ENCODE data around the gene KCNJ9. TPM values are rescaled to one million over a fixed set of nuclear protein-coding genes. Genes with fewer than 3 reads are reported as not detected.

The KCNJ9 gene
- total and polyA plus RNA-seq, 2 of the 13 experiments (the other 11 are each of a cell fraction or from before 2014, with no cell fraction given): not detected

DNA sequence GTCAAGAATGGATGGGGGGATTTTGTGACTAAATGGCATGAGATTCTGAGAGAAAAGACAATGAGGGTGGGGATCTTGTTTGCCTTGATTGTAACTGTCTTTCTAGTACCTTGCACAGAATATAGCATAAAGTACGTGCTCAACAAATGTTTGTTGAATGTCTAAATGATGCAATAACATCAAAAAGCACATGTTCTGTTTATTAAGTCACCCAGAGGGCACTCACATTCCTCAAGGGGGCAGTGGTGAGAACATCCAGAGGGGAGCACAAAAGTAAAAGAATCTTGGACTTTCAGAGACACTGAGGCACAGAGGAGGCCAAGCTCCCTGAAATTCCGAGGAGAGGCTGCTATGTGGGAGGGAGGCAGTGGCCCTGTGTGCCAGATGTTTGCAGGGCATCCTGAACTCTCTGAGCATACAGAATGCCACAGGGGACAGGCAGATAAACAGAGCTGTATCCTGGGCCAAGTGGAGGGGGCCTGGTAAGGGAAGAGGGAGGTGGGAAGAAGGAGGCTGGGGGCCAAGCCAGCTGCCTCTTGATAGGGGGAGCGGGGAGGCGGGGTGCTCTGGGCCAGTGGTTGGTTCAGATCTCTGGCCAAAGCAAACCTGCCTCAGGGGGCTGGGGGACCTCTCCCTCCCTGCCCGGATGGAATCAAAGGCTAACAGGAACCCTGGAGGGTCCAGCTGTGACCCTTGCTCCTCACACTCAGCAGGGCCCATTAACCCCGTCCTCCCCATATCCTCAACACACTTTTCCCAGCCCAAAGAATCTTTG is 27.7 kb downstream of the KCNJ9 start (continued):
- TF ChIP-seq NCOR1 (IDR thresholded peaks at IDR 0.05; ENCODE audit: borderline replicate concordance, low read length) (peak; percentile 54; the same call in 1 of the 2 replicates), ZNF180 (CRISPR knock-in tag; IDR thresholded peaks at IDR 0.05; ENCODE audit: borderline replicate concordance, low read depth) (no peak), NR2F6 (IDR thresholded peaks at IDR 0.05) (peak; percentile 56; the same call in 1 of the 2 replicates), NR2F6 (CRISPR knock-in tag; IDR thresholded peaks at IDR 0.05) (peak; percentile 42; the same call in 1 of the 2 replicates), SOX6 (IDR thresholded peaks at IDR 0.05) (no peak), SOX6 (CRISPR knock-in tag; IDR thresholded peaks at IDR 0.05) (peak; percentile 8; the same call in 1 of the 2 replicates), PHF21A (CRISPR knock-in tag; IDR thresholded peaks at IDR 0.05) (peak; percentile 31; the same call in 1 of the 2 replicates), ZNF709 (CRISPR knock-in tag; IDR thresholded peaks at IDR 0.05) (no peak), ZNF652 (CRISPR knock-in tag; IDR thresholded peaks at IDR 0.05; ENCODE audit: borderline replicate concordance, low read depth) (peak; percentile 94), HNF4G (IDR thresholded peaks at IDR 0.05; ENCODE audit: borderline replicate concordance, low read depth, low read length) (peak; percentile 93), HNF4G (CRISPR knock-in tag; IDR thresholded peaks at IDR 0.05; ENCODE audit: borderline replicate concordance, low read depth) (peak; percentile 42; the same call in 1 of the 2 replicates), ZNF75D (CRISPR knock-in tag; IDR thresholded peaks at IDR 0.05; ENCODE audit: borderline replicate concordance) (no peak), MYC (CRISPR knock-in tag; IDR thresholded peaks at IDR 0.05; ENCODE audit: borderline replicate concordance) (peak; percentile 34; the same call in 1 of the 2 replicates), GATAD2A (CRISPR knock-in tag; IDR thresholded peaks at IDR 0.05) (peak; percentile 36; the same call in 1 of the 2 replicates), GABPA (IDR thresholded peaks at IDR 0.05; ENCODE audit: low read depth, low read length) (no peak), GABPA (CRISPR knock-in tag; IDR thresholded peaks at IDR 0.05; ENCODE audit: low read depth) (0 out of 2 replicates have a peak, but pooled peaks have one; percentile 4), AHR (CRISPR knock-in tag; IDR thresholded peaks at IDR 0.05) (0 out of 2 replicates have a peak, but pooled peaks have one; percentile 38)
- TF ChIP-seq, protein P1, sequence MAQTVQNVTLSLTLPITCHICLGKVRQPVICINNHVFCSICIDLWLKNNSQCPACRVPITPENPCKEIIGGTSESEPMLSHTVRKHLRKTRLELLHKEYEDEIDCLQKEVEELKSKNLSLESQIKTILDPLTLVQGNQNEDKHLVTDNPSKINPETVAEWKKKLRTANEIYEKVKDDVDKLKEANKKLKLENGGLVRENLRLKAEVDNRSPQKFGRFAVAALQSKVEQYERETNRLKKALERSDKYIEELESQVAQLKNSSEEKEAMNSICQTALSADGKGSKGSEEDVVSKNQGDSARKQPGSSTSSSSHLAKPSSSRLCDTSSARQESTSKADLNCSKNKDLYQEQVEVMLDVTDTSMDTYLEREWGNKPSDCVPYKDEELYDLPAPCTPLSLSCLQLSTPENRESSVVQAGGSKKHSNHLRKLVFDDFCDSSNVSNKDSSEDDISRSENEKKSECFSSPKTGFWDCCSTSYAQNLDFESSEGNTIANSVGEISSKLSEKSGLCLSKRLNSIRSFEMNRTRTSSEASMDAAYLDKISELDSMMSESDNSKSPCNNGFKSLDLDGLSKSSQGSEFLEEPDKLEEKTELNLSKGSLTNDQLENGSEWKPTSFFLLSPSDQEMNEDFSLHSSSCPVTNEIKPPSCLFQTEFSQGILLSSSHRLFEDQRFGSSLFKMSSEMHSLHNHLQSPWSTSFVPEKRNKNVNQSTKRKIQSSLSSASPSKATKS (CRISPR knock-in tag; IDR thresholded peaks at IDR 0.05): 0 out of 2 replicates have a peak, but pooled peaks have one; percentile 35
- TF ChIP-seq, protein P2, sequence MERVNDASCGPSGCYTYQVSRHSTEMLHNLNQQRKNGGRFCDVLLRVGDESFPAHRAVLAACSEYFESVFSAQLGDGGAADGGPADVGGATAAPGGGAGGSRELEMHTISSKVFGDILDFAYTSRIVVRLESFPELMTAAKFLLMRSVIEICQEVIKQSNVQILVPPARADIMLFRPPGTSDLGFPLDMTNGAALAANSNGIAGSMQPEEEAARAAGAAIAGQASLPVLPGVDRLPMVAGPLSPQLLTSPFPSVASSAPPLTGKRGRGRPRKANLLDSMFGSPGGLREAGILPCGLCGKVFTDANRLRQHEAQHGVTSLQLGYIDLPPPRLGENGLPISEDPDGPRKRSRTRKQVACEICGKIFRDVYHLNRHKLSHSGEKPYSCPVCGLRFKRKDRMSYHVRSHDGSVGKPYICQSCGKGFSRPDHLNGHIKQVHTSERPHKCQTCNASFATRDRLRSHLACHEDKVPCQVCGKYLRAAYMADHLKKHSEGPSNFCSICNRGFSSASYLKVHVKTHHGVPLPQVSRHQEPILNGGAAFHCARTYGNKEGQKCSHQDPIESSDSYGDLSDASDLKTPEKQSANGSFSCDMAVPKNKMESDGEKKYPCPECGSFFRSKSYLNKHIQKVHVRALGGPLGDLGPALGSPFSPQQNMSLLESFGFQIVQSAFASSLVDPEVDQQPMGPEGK (CRISPR knock-in tag; IDR thresholded peaks at IDR 0.05): peak; percentile 72
- TF ChIP-seq, protein P3, sequence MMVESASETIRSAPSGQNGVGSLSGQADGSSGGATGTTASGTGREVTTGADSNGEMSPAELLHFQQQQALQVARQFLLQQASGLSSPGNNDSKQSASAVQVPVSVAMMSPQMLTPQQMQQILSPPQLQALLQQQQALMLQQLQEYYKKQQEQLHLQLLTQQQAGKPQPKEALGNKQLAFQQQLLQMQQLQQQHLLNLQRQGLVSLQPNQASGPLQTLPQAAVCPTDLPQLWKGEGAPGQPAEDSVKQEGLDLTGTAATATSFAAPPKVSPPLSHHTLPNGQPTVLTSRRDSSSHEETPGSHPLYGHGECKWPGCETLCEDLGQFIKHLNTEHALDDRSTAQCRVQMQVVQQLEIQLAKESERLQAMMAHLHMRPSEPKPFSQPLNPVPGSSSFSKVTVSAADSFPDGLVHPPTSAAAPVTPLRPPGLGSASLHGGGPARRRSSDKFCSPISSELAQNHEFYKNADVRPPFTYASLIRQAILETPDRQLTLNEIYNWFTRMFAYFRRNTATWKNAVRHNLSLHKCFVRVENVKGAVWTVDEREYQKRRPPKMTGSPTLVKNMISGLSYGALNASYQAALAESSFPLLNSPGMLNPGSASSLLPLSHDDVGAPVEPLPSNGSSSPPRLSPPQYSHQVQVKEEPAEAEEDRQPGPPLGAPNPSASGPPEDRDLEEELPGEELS (CRISPR knock-in tag; IDR thresholded peaks at IDR 0.05): 0 out of 2 replicates have a peak, but pooled peaks have one; percentile 10
- TF ChIP-seq, protein P4, sequence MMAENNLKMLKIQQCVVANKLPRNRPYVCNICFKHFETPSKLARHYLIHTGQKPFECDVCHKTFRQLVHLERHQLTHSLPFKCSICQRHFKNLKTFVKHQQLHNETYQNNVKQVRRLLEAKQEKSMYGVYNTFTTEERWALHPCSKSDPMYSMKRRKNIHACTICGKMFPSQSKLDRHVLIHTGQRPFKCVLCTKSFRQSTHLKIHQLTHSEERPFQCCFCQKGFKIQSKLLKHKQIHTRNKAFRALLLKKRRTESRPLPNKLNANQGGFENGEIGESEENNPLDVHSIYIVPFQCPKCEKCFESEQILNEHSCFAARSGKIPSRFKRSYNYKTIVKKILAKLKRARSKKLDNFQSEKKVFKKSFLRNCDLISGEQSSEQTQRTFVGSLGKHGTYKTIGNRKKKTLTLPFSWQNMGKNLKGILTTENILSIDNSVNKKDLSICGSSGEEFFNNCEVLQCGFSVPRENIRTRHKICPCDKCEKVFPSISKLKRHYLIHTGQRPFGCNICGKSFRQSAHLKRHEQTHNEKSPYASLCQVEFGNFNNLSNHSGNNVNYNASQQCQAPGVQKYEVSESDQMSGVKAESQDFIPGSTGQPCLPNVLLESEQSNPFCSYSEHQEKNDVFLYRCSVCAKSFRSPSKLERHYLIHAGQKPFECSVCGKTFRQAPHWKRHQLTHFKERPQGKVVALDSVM (CRISPR knock-in tag; IDR thresholded peaks at IDR 0.05): peak; percentile 48; the same call in 1 of the 2 replicates
